H1 (cell line): Measurements from ENCODE around the gene APOOL. TPM values are rescaled to one million over a fixed set of nuclear protein-coding genes. Genes with fewer than 3 reads are reported as not detected.

ENCODE experiments used
- NRF1 ChIP-seq: IDR thresholded peaks from 2 replicates; pipeline ENCODE4 v1.6.1; 2011; ENCODE audit warnings: mild to moderate bottlenecking, low read depth, low read length, improper control_type of control experiment
- RNF2 ChIP-seq: fragments of 200-900, 300-1000 bp; sonication (generic); IDR thresholded peaks from 2 replicates; pipeline ENCODE4 v1.7.1; 2016; ENCODE audit warnings: borderline replicate concordance, low read depth, mild to moderate bottlenecking, antibody characterized with exemption, low read length; ENCODE audit not compliant: poor library complexity, severe bottlenecking; ENCODE audit errors: missing control alignments
- TBP ChIP-seq: IDR thresholded peaks from 2 replicates; pipeline ENCODE4 v1.6.1; 2011; ENCODE audit warnings: low read depth, low read length, improper control_type of control experiment
- polyA plus RNA-seq, 7 experiments: library from polyadenylated mRNA; depleted of rRNA in 3 of 7; stranded (reverse) in 5 of 7; unstranded in 2 of 7; fragments of >200 nt in 5 of 7; fragments of 200-250 nt in 2 of 7; gene quantifications; 1 replicate in 5 of 7; 2 replicates in 1 of 7; 4 replicates in 1 of 7; pipeline versions ENCODE4 v1.2.1 to v1.2.3, GENCODE V29; 2011 to 2013; ENCODE audit warnings: missing spikeins in 2 of 7, mixed read lengths in 2 of 7
- total RNA-seq: library from RNA; stranded (reverse); fragmentation: NEBNext Ultra II Directional; extraction: Animal tissue kit (Norgen Biotek cat#: 25700); gene quantifications from 2 replicates; pipeline ENCODE4 v1.2.1, GENCODE V29; 2021

The APOOL gene
- total and polyA plus RNA-seq, 2 of the 8 experiments (the other 6 are each of a cell fraction or from before 2014, with no cell fraction given): 2.4 to 8.1 TPM

- no peak for TF ChIP-seq RNF2
- TF ChIP-seq TBP: no peak
- TF ChIP-seq NRF1: no peak
Measured at GRCh38 chrX:85107407-85107806, 103.7 kb downstream of the APOOL start (continued).
